Neural cell (in vitro differentiated cells): Measurements from ENCODE around the gene APMAP. TPM values are rescaled to one million over a fixed set of nuclear protein-coding genes. Genes with fewer than 3 reads are reported as not detected.

Experiments used
- H2AFZ ChIP-seq: fragments of 200-600, 300-800 bp; sonication (generic), shearing (Covaris generic); 2 replicates; pipeline ENCODE4 v1.6.0; 2014; ENCODE audit warnings: low read depth, mild to moderate bottlenecking, antibody characterized with exemption, low read length, moderate library complexity
- H3F3A ChIP-seq: fragments of 200-600 bp; shearing (Covaris generic); 2 replicates; pipeline ENCODE4 v1.6.1; 2016; ENCODE audit warnings: mild to moderate bottlenecking, moderate library complexity, mixed read lengths, antibody characterized with exemption, low read length; ENCODE audit not compliant: insufficient read depth, poor library complexity, severe bottlenecking
- H3K27ac ChIP-seq: fragments of 200-600, 300-800 bp; sonication (generic), shearing (Covaris generic); 2 replicates; pipeline ENCODE4 v1.5.1; 2014; ENCODE audit warnings: mild to moderate bottlenecking, low read length, moderate library complexity
- H3K27me3 ChIP-seq: fragments of 300-800, 200-600 bp; sonication (generic), shearing (Covaris generic); 2 replicates; pipeline ENCODE4 v1.6.0; 2014; ENCODE audit warnings: mild to moderate bottlenecking, low read depth, low read length, moderate library complexity; ENCODE audit not compliant: insufficient read depth
- H3K36me3 ChIP-seq: fragments of 300-800, 200-600 bp; sonication (generic), shearing (Covaris generic); 2 replicates; pipeline ENCODE4 v1.5.1; 2014; ENCODE audit warnings: mild to moderate bottlenecking, antibody characterized with exemption, low read length, moderate library complexity; ENCODE audit not compliant: insufficient read depth
- H3K4me2 ChIP-seq: fragments of 300-800, 200-600 bp; sonication (generic), shearing (Covaris generic); 2 replicates; pipeline ENCODE4 v1.6.0; 2014; ENCODE audit warnings: mild to moderate bottlenecking, low read length
- H3K4me3 ChIP-seq: fragments of 300-800, 200-600 bp; sonication (generic), shearing (Covaris generic); 2 replicates; pipeline ENCODE4 v1.5.1; 2014; ENCODE audit warnings: mild to moderate bottlenecking, low read length, moderate library complexity
- H3K79me2 ChIP-seq: fragments of 200-600 bp; shearing (Covaris generic); replicated peaks from 2 replicates; pipeline ENCODE4 v1.6.0; 2014; ENCODE audit warnings: mild to moderate bottlenecking, low read length, moderate library complexity; ENCODE audit not compliant: insufficient read depth
- H3K9ac ChIP-seq: fragments of 300-800, 200-600 bp; sonication (generic), shearing (Covaris generic); 2 replicates; pipeline ENCODE4 v1.6.1; 2016; ENCODE audit warnings: mild to moderate bottlenecking, low read length, mixed read lengths
- H3K9me2 ChIP-seq: fragments of 200-600 bp; shearing (Covaris generic); 2 replicates; pipeline ENCODE4 v1.6.1; 2016; ENCODE audit warnings: mild to moderate bottlenecking, low read length, mixed read lengths; ENCODE audit not compliant: insufficient read depth
- H3K9me3 ChIP-seq: fragments of 200-600, 300-800 bp; sonication (generic), shearing (Covaris generic); 2 replicates; pipeline ENCODE4 v1.6.1; 2016; ENCODE audit warnings: mild to moderate bottlenecking, mixed run types, low read length, moderate library complexity, mixed read lengths
- H4K20me1 ChIP-seq: fragments of 200-600 bp; shearing (Covaris generic); 2 replicates; pipeline ENCODE4 v1.6.1; 2016; ENCODE audit warnings: mild to moderate bottlenecking, mixed run types; ENCODE audit not compliant: insufficient read depth
- CTCF ChIP-seq: fragments of 450-650 bp; IDR thresholded peaks from 2 replicates; pipeline ENCODE4 v1.5.1; 2014; ENCODE audit warnings: antibody characterized with exemption, mild to moderate bottlenecking, moderate library complexity; ENCODE audit not compliant: poor library complexity, severe bottlenecking
- EP300 ChIP-seq: fragments of 450-650 bp; conservative IDR thresholded peaks from 2 replicates; pipeline ENCODE4 v1.6.1; 2014; ENCODE audit warnings: antibody characterized with exemption, mild to moderate bottlenecking, moderate library complexity; ENCODE audit not compliant: poor library complexity, severe bottlenecking
- EZH2 ChIP-seq: fragments of 200-600, 300-800 bp; shearing (Covaris generic), sonication (generic); IDR thresholded peaks from 2 replicates; pipeline ENCODE4 v1.6.1; 2014; ENCODE audit warnings: antibody characterized with exemption, low read length, borderline replicate concordance, mild to moderate bottlenecking; ENCODE audit not compliant: insufficient read depth, poor library complexity, severe bottlenecking
- MXI1 ChIP-seq: fragments of 450-650 bp; conservative IDR thresholded peaks from 2 replicates; pipeline ENCODE4 v1.6.1; 2014; ENCODE audit warnings: antibody characterized with exemption, mild to moderate bottlenecking; ENCODE audit not compliant: poor library complexity, severe bottlenecking
- POLR2AphosphoS5 ChIP-seq: IDR thresholded peaks from 2 replicates; pipeline ENCODE4 v1.6.1; 2012
- RAD21 ChIP-seq: fragments of 450-650 bp; conservative IDR thresholded peaks from 2 replicates; pipeline ENCODE4 v1.6.1; 2014; ENCODE audit warnings: antibody characterized with exemption, mild to moderate bottlenecking, moderate library complexity
- REST ChIP-seq: IDR thresholded peaks from 2 replicates; pipeline ENCODE4 v1.6.1; 2012; ENCODE audit warnings: borderline replicate concordance
- SMC3 ChIP-seq: fragments of 450-650 bp; conservative IDR thresholded peaks from 2 replicates; pipeline ENCODE4 v1.6.1; 2014; ENCODE audit warnings: antibody characterized with exemption, mild to moderate bottlenecking, moderate library complexity; ENCODE audit not compliant: poor library complexity
- TAF1 ChIP-seq: IDR thresholded peaks from 2 replicates; pipeline ENCODE4 v1.6.1; 2012; ENCODE audit warnings: low read depth
- polyA plus RNA-seq: library from polyadenylated mRNA; depleted of rRNA; stranded (reverse); fragments of >200 nt; gene quantifications from 2 replicates; pipeline ENCODE4 v1.2.3, GENCODE V29; 2014

The APMAP gene
- polyA plus RNA-seq, 1 donor from 2014 or later: 140 TPM

- peaks cover 23% of the 10 kb centered on the region for H3K79me2 ChIP-seq
- H3K27ac ChIP-seq: no peak overlapping the region
- H3F3A ChIP-seq: no peaks in the 10 kb centered on the region
- H3K27me3 ChIP-seq: no peaks in the 10 kb centered on the region
- no peak overlapping the region for H3K4me2 ChIP-seq
- H3K4me3 ChIP-seq: no peak overlapping the region
- H4K20me1 ChIP-seq: no peaks in the 10 kb centered on the region
- H2AFZ ChIP-seq: peak overlapping the region; percentile 23
- no peaks in the 10 kb centered on the region for H3K9me2 ChIP-seq
- H3K36me3 ChIP-seq: no peaks in the 10 kb centered on the region
- TF ChIP-seq MXI1 (peak; percentile 43), EZH2 (no peak), REST (no peak), RAD21 (peak; percentile 98), EP300 (peak; percentile 29), SMC3 (peak; percentile 95), POLR2AphosphoS5 (no peak), CTCF (peak; percentile 98), TAF1 (no peak)
- H3K9me3 ChIP-seq: no peaks in the 10 kb centered on the region
- peak overlapping the region; percentile 17 for H3K9ac ChIP-seq
Measured at GRCh38 chr20:24994470-24995368, 2.2 kb upstream of the APMAP start.

- H3K9ac ChIP-seq: no peak overlapping the region
Measured at GRCh38 chr20:24994186-24994465, 1.6 kb upstream of the APMAP start.

More at GRCh38 chr20:24994186-24994465, 1.6 kb upstream of the APMAP start:
- no peaks in the 10 kb centered on the region for H3K9me3 ChIP-seq
- H4K20me1 ChIP-seq: no peaks in the 10 kb centered on the region
- H3K79me2 ChIP-seq: peaks cover 29% of the 10 kb centered on the region
- peak overlapping the region; percentile 6 for H3K27ac ChIP-seq
- no peaks in the 10 kb centered on the region for H3K27me3 ChIP-seq
- TF ChIP-seq EP300 (no peak), MXI1 (no peak), REST (no peak), RAD21 (no peak), POLR2AphosphoS5 (no peak), SMC3 (no peak)
- H3F3A ChIP-seq: no peaks in the 10 kb centered on the region
- H3K4me3 ChIP-seq: no peak overlapping the region
- no peak overlapping the region for H2AFZ ChIP-seq
- H3K4me2 ChIP-seq: no peak overlapping the region
- H3K36me3 ChIP-seq: no peaks in the 10 kb centered on the region
- H3K9me2 ChIP-seq: no peaks in the 10 kb centered on the region
